Body of pancreas (tissue), 4 donors: ENCODE measurements around the gene USP12.

ENCODE experiments used
- CTCF ChIP-seq, 7 experiments: fragments of 450-650 bp in 4 of 7; fragments of 200-600 bp in 3 of 7; sonication (generic) in 3 of 7; IDR thresholded peaks; one replicate each; pipeline ENCODE4 v1.5.1; 2016 to 2019; ENCODE audit warnings: antibody characterized with exemption in 7 of 7
- POLR2A ChIP-seq, 3 donors: fragments of 450-650 bp; IDR thresholded peaks; one replicate each; pipeline ENCODE4 v1.6.1; 2016; ENCODE audit warnings: antibody characterized with exemption in 3 of 3, mild to moderate bottlenecking in 2 of 3

GRCh38 chr13:27203854-27204253 is 32.2 kb upstream of the USP12 start:
- TF ChIP-seq POLR2A (IDR thresholded peaks at IDR 0.05) (no peak), CTCF (IDR thresholded peaks at IDR 0.05) (peak in 5 of 7 experiments; percentile 19 to 46 (median 33))
